ENCODE results near the gene GALNTL6.
A peak's percentile ranks its signal among the peaks of the same experiment; 100 is the strongest.

Gene GALNTL6

DNA sequence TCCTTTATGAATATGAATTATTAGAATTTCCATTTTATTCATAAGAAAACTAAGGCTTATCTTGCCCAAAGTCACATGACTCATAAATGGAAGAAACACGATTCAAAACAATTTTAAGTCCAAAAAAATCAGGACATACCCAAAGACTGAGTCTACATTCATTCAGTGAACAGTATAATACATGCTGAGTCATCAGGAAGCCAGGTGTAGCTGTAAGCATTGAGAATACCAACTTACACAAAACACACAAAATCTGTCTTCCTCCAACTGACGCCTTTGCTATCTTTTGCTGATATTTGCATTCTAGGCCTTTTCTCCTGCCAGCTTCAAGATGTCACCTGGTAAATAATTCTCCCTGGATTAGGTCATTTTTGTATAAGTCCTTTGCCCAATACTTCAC is 835.3 kb downstream of the GALNTL6 start:
- no peak for DNase-seq (ENCODE audit: insufficient read length, low spot score)
- TF ChIP-seq, protein P1, sequence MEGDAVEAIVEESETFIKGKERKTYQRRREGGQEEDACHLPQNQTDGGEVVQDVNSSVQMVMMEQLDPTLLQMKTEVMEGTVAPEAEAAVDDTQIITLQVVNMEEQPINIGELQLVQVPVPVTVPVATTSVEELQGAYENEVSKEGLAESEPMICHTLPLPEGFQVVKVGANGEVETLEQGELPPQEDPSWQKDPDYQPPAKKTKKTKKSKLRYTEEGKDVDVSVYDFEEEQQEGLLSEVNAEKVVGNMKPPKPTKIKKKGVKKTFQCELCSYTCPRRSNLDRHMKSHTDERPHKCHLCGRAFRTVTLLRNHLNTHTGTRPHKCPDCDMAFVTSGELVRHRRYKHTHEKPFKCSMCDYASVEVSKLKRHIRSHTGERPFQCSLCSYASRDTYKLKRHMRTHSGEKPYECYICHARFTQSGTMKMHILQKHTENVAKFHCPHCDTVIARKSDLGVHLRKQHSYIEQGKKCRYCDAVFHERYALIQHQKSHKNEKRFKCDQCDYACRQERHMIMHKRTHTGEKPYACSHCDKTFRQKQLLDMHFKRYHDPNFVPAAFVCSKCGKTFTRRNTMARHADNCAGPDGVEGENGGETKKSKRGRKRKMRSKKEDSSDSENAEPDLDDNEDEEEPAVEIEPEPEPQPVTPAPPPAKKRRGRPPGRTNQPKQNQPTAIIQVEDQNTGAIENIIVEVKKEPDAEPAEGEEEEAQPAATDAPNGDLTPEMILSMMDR (IDR thresholded peaks at IDR 0.05; ENCODE audit: insufficient read depth, missing control alignments) = no peak
- no peak for FAIRE-seq

DNA sequence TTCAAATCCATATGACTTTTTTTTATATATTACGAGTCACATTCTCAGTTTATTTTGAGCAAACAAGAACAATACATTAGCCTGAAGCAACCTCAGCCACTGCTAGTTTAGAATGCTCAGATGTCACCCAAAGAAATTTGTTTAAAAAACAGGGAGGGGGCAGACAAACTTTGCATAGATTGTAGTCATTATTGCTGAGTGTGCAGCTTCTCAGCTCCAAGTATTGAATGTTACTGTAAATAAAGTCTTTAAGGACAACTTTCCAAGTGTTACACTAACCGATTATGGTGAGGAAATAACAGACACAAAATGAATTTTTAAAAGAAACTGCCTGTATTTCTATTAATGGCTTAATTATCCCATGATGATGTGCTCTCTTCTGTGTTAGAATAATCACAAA is 835.9 kb downstream of the GALNTL6 start:
- no peak for DNase-seq (ENCODE audit: insufficient read length, low spot score)
- TF ChIP-seq, protein P1 (IDR thresholded peaks at IDR 0.05; ENCODE audit: insufficient read depth, missing control alignments) = no peak
- FAIRE-seq = no peak

DNA sequence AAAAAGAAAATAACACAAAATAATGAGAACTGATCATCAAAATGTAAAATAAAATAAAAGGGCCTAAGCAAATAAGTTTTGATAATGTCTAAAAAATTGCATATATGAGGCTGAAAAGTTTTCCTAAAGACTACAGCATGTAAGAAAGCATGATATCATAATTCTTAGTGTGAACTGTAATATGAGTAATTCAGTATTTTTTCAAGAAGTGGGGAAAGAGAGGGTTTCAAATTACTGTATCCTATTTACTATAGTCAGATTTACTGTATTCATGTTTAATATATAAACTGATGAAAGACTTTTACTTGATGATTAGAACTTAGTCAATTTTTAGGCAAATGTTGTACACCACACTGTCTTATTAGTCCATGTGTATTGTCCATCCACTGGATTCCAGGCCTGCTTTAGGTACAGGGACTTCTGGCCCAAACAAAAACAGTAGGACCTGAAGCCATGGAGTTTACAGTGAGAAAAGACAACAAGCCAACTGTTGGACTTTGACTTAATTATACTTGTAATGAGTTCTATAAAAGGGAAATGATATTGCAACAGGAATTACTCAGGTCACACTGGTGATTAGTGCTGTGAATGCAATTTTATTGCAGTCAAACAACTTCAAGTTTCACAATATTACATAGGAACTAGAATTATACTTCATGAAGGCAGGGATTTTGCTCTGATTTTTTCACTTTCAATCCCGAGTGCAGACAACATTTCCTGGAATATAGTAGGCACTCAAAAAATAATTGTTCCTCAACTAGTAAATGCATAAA is 837.7 kb downstream of the GALNTL6 start:
- FAIRE-seq = no peak
- TF ChIP-seq, protein P1 (IDR thresholded peaks at IDR 0.05; ENCODE audit: insufficient read depth, missing control alignments) = no peak
- no peak for DNase-seq (ENCODE audit: insufficient read length, low spot score)

- DNase-seq (ENCODE audit: insufficient read length, low spot score) (no peak), FAIRE-seq (peak; percentile 96)
- TF ChIP-seq, protein P1 (IDR thresholded peaks at IDR 0.05; ENCODE audit: insufficient read depth, missing control alignments) = no peak
These were observed 838.8 kb downstream of the GALNTL6 start for GRCh38 chr4:172651961-172652360.

- TF ChIP-seq, protein P1 (IDR thresholded peaks at IDR 0.05; ENCODE audit: insufficient read depth, missing control alignments) = no peak
- FAIRE-seq (no peak), DNase-seq (ENCODE audit: insufficient read length, low spot score) (no peak)
These were observed 839.2 kb downstream of the GALNTL6 start for GRCh38 chr4:172652369-172652768.

GRCh38 chr4:172653676-172654075 is 840.5 kb downstream of the GALNTL6 start:
- TF ChIP-seq, protein P1 (IDR thresholded peaks at IDR 0.05; ENCODE audit: insufficient read depth, missing control alignments) = no peak
- DNase-seq (ENCODE audit: insufficient read length, low spot score) (no peak), FAIRE-seq (no peak)

- FAIRE-seq (no peak), DNase-seq (ENCODE audit: insufficient read length, low spot score) (no peak)
- TF ChIP-seq, protein P1 (IDR thresholded peaks at IDR 0.05; ENCODE audit: insufficient read depth, missing control alignments) = no peak
These were observed 841.3 kb downstream of the GALNTL6 start for GRCh38 chr4:172654457-172654856.

Measured in D721Med (cell line).